Stomach (tissue), 9 donors: ENCODE measurements around the gene COL4A2. TPM values are rescaled to one million over a fixed set of nuclear protein-coding genes. Genes with fewer than 3 reads are reported as not detected.

Source experiments
- DNase-seq, 2 donors: peaks; one replicate each; pipeline versions ENCODE4 v3.0.0 to v3.0.0-alpha.2; 2013 to 2019
- H3K27ac ChIP-seq, 5 donors: fragments of 200-600 bp in 4 of 5; sonication (generic) in 4 of 5; one replicate each; pipeline ENCODE4 v1.5.1; 2013 to 2019; ENCODE audit warnings: mild to moderate bottlenecking in 1 of 5, moderate library complexity in 1 of 5
- H3K27me3 ChIP-seq, 3 donors: fragments of 200-600 bp; sonication (generic); one replicate each; pipeline ENCODE4 v1.5.1; 2017 to 2019; ENCODE audit warnings: mixed run types in 1 of 3
- H3K36me3 ChIP-seq, 4 donors: fragments of 200-600 bp; sonication (generic); 1 replicate in 3 of 4; 2 replicates in 1 of 4; pipeline ENCODE4 v1.5.1; 2016 to 2019
- H3K4me1 ChIP-seq, 4 donors: fragments of 200-600 bp; sonication (generic); one replicate each; pipeline ENCODE4 v1.5.1; 2016 to 2019
- H3K4me3 ChIP-seq, 4 donors: fragments of 200-600 bp; sonication (generic) in 3 of 4; one replicate each; pipeline ENCODE4 v1.5.1; 2016 to 2019; ENCODE audit warnings: mild to moderate bottlenecking in 1 of 4
- H3K9me3 ChIP-seq, 4 donors: fragments of 200-600 bp; sonication (generic); one replicate each; pipeline ENCODE4 v1.5.1; 2016 to 2019
- EP300 ChIP-seq: sonication (generic); formaldehyde crosslinking; IDR thresholded peaks from one replicate; pipeline ENCODE4 v1.6.1; 2017; ENCODE audit warnings: antibody characterized with exemption
- POLR2A ChIP-seq, 4 donors: fragments of 450-650 bp; IDR thresholded peaks; one replicate each; pipeline ENCODE4 v1.6.1; 2016; ENCODE audit warnings: antibody characterized with exemption in 4 of 4, control low read depth in 2 of 4, mild to moderate bottlenecking in 1 of 4, moderate library complexity in 1 of 4
- POLR2AphosphoS5 ChIP-seq, 3 donors: sonication (generic); formaldehyde crosslinking; IDR thresholded peaks; one replicate each; pipeline ENCODE4 v1.6.1; 2016; ENCODE audit warnings: antibody characterized with exemption in 3 of 3
- WGBS, 5 donors: extraction: QIAGEN DNeasy Blood & Tissue Kit in 3 of 5; methylation state at CpG; one replicate each; pipeline versions ENCODE4 v1.1.5 to v1.1.7; 2013 to 2018; 5-methylcytosine and 5-hydroxymethylcytosine counted together
- intact Hi-C: fragments of 100-400 bp; cut with DNase I; formaldehyde crosslinking; loops from one replicate; pipeline ENCODE4 v1.15.1; 2023; ENCODE audit warnings: low total_unique reads
- polyA plus RNA-seq, 3 donors: library from polyadenylated mRNA; stranded (reverse); fragments of 200-250 nt; gene quantifications; one replicate each; pipeline ENCODE4 v1.2.3, GENCODE V29; 2013
- total RNA-seq, 5 donors: library from RNA; depleted of rRNA; stranded (reverse); fragments of >200 nt; gene quantifications; one replicate each; pipeline versions ENCODE4 v1.1.0 to v1.2.3, GENCODE V29; 2014 to 2016
- TF ChIP-seq, protein P1 (sequence below), 7 experiments: fragments of 450-650 bp in 4 of 7; fragments of 200-600 bp in 3 of 7; sonication (generic) in 3 of 7; IDR thresholded peaks; one replicate each; pipeline ENCODE4 v1.5.1; 2016 to 2019; ENCODE audit warnings: antibody characterized with exemption in 7 of 7, control low read depth in 2 of 7, mild to moderate bottlenecking in 1 of 7
- donor health status: healthy with polysubstance abuse.
- donor health status: Bipolar disorder and iron deficiency.
- donor health status: healthy.

Gene COL4A2
- total and polyA plus RNA-seq, 8 donors, result 24.0 to 531 (median 214) TPM

DNA sequence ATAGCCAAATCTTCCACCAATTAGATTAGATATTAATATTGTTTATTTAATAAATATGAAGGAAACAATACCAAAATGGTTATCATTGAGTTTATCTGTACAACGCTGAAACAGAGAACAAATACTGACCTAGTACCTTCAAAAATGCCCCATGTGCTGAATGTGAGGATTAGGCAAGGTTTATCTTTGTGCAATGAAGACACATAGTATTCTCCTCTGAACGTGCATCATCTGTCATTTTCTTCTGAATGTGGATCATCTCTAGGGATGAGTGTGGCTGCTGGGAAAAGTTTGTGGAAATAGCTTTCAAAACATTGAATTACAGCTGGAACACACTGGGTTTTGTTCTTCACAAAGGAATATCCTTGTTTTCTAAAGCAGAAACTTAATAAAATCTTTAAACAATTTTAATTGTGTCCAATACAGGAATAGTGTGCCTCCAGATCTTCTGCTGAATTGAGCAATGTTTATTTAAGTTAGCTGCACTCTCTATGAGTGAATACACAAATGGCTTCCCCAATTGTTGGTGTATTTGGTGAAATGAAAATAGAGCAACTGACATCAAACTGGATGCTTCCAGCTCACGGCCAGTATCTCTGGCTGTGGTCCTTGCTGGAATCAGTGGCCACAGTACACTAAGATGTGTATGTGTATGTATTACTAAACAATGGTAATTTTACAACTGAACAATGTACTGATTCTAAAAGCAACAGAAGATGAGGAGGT is 6.8 kb upstream of the COL4A2 start:
- H3K36me3 ChIP-seq, result no peaks in the 10 kb centered on the region
- intact Hi-C loops, result no loop called here
- H3K27me3 ChIP-seq, result peaks cover 0 to 45% (median 14%) of the 10 kb centered on the region in 3 donors
- WGBS, 5 donors, result 33 to 50% (median 43%) methylated on average over 3 of the region's 3 CpGs
- no peak for DNase-seq
- H3K4me1 ChIP-seq, result peaks cover 12 to 89% (median 57%) of the 10 kb centered on the region in 4 donors
- no peaks in the 10 kb centered on the region for H3K9me3 ChIP-seq
- no peak overlapping the region for H3K4me3 ChIP-seq
- H3K27ac ChIP-seq, result peak overlapping the region in 4 of 5 donors; percentile 92 to 97 (median 94)
- TF ChIP-seq EP300 (no peak), POLR2AphosphoS5 (IDR thresholded peaks at IDR 0.05) (peak in 1 of 3 donors; percentile 22)

DNA sequence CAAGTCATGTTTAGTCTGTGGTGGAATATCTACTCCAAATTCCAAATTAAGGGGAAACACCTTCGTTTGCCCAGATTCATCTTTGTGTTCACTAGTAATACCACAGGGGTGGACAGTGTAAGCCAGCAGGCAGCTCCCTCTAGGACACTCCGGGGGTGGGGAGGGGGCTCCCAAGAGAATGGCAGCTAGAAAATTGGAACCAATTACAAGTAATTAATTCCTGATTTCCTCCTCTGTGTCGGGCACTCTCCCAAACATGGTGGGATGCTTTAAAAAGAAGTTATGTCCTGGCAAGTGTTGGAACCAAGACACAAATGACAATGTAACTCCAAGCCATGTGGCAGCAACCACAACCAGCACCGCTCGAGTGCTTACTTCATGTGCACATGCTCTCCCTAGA is 6.0 kb upstream of the COL4A2 start:
- Histone ChIP-seq H3K9me3 (no peaks in the 10 kb centered on the region), H3K4me3 (peak overlapping the region in 1 of 4 donors; percentile 2), H3K27ac (peak overlapping the region in 4 of 5 donors; percentile 92 to 97 (median 94)), H3K27me3 (peaks cover 0 to 49% (median 14%) of the 10 kb centered on the region in 3 donors), H3K36me3 (no peaks in the 10 kb centered on the region), H3K4me1 (peaks cover 12 to 82% (median 56%) of the 10 kb centered on the region in 4 donors)
- TF ChIP-seq EP300 (no peak), POLR2A (IDR thresholded peaks at IDR 0.05) (no peak), POLR2AphosphoS5 (IDR thresholded peaks at IDR 0.05) (no peak)
- TF ChIP-seq, protein P1, sequence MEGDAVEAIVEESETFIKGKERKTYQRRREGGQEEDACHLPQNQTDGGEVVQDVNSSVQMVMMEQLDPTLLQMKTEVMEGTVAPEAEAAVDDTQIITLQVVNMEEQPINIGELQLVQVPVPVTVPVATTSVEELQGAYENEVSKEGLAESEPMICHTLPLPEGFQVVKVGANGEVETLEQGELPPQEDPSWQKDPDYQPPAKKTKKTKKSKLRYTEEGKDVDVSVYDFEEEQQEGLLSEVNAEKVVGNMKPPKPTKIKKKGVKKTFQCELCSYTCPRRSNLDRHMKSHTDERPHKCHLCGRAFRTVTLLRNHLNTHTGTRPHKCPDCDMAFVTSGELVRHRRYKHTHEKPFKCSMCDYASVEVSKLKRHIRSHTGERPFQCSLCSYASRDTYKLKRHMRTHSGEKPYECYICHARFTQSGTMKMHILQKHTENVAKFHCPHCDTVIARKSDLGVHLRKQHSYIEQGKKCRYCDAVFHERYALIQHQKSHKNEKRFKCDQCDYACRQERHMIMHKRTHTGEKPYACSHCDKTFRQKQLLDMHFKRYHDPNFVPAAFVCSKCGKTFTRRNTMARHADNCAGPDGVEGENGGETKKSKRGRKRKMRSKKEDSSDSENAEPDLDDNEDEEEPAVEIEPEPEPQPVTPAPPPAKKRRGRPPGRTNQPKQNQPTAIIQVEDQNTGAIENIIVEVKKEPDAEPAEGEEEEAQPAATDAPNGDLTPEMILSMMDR (IDR thresholded peaks at IDR 0.05), result no peak
- intact Hi-C loops, result no loop called here
- 38 to 58% (median 52%) methylated on average over 4 to 5 of the region's 5 CpGs for WGBS, 5 donors
- no peak for DNase-seq

DNA sequence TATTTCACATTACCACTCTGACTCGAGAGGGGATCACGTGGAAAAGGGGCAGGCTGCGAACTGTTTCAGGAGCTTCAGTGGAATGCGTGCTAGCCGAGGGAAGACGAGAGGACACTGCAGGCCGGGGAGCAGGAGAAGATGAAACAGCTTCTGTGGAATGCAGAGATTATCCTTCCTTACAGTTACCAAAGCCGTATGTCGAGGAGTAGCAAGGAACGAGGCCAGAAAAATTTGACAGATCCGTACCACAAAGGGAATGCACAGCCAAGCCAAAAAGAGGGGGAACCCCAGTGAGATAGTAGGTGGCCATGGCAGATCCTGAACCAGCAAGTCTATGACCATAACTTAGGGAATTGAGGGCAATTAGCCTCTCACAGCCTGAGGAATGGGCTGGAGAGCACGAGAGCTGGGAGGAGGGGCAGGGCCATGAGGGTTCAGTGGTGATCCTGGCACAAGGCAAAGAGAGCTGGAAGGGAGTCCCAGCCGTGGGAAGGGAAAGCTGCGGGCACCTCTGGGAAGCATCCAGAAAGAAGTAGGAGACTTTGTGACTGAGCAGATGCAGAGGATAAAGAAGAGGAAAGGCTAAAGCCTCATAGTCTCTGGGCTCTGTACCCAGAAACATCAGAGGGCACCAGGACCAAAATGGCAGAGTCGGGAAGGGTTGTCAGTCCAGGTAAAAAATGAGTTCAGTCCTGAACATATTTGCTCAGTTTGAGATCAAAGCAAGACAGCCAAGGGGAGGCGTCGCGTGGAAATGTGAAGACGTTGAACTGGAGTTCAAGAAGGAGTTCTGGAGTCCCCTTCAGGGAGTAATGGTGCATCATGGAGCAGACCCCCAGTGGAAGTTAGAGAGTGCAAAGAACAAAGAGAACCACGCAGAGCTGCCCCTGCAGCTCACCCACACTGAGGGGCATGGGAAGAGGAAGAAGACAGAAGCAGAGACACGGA is 5.2 kb upstream of the COL4A2 start:
- no peak for DNase-seq
- 56 to 74% (median 68%) methylated on average over 21 of the region's 21 CpGs for WGBS, 5 donors
- TF ChIP-seq, protein P1 (IDR thresholded peaks at IDR 0.05), result no peak
- peak in 1 of 3 donors; percentile 35 for TF ChIP-seq POLR2AphosphoS5 (IDR thresholded peaks at IDR 0.05)
- Histone ChIP-seq H3K4me1 (peaks cover 16 to 77% (median 57%) of the 10 kb centered on the region in 4 donors), H3K27ac (peak overlapping the region in 4 of 5 donors; percentile 92 to 97 (median 94)), H3K4me3 (peak overlapping the region in 1 of 4 donors; percentile 2), H3K9me3 (no peaks in the 10 kb centered on the region), H3K36me3 (no peaks in the 10 kb centered on the region), H3K27me3 (peaks cover 0 to 54% (median 22%) of the 10 kb centered on the region in 3 donors)
- intact Hi-C loops, result no loop called here

DNA sequence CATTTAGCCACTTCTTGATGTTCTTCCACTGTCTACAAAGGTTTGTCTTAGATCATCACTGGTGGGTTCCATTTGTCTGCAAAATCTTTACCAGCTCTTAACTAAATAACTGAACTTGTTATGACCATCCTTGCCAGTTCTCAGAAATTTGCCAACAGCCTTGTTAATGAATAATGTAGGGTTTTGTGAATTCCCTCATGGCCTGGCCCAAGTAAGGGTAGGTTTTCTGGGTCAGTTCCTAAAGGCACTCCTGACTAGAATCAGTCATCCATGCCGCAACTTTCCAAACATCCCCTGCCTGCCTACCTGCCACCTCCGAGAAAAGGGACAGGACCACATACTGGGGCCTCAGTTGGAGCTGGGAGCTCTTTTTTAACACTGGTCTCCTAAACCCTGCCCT is 4.1 kb upstream of the COL4A2 start:
- Histone ChIP-seq H3K36me3 (no peaks in the 10 kb centered on the region), H3K27ac (peak overlapping the region in 4 of 5 donors; percentile 92 to 97 (median 94)), H3K4me3 (peak overlapping the region in 2 of 4 donors; percentile 6 to 67), H3K4me1 (peaks cover 27 to 83% (median 58%) of the 10 kb centered on the region in 4 donors), H3K9me3 (no peaks in the 10 kb centered on the region), H3K27me3 (peaks cover 0 to 60% (median 30%) of the 10 kb centered on the region in 3 donors)
- 77 to 90% (median 83%) methylated on average over 2 of the region's 2 CpGs for WGBS, 5 donors
- no peak for TF ChIP-seq EP300
- no peak for TF ChIP-seq POLR2A (IDR thresholded peaks at IDR 0.05)
- no peak for TF ChIP-seq POLR2AphosphoS5 (IDR thresholded peaks at IDR 0.05)
- DNase-seq, result no peak
- intact Hi-C loops, result no loop called here

DNA sequence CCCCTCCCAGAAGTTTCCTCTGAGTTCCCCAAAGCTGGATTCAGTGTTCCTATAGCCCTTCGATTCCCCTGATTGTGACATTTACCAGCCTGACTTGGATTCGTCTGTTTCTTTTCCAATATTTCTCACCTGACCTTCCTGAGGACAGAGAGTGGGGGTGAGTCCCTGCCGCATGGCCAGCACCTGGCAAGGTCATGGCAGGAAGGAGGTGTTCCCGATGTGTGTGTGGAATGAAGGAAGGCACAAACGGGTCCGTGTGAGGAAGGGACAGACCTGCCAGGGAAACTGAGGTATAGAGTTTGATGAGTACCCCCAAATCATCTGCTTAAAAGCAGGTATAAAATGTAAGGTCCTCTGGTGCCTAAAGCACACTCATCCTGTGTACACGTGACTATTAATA is 3.4 kb upstream of the COL4A2 start:
- Histone ChIP-seq H3K9me3 (no peaks in the 10 kb centered on the region), H3K36me3 (no peaks in the 10 kb centered on the region), H3K4me1 (peaks cover 31 to 87% (median 60%) of the 10 kb centered on the region in 4 donors), H3K4me3 (peak overlapping the region in 3 of 4 donors; percentile 6 to 86 (median 67)), H3K27me3 (peaks cover 0 to 60% (median 34%) of the 10 kb centered on the region in 3 donors), H3K27ac (peak overlapping the region in 4 of 5 donors; percentile 92 to 97 (median 94))
- no peak for TF ChIP-seq EP300
- TF ChIP-seq, protein P1 (IDR thresholded peaks at IDR 0.05), result no peak
- no peak for TF ChIP-seq POLR2AphosphoS5 (IDR thresholded peaks at IDR 0.05)
- TF ChIP-seq POLR2A (IDR thresholded peaks at IDR 0.05), result no peak
- 70 to 83% (median 77%) methylated on average over 7 of the region's 7 CpGs for WGBS, 5 donors
- intact Hi-C loops, result no loop called here
- DNase-seq, result no peak
